ENCODE measurements around the gene TBC1D19. TPM values are rescaled to one million over a fixed set of nuclear protein-coding genes. Genes with fewer than 3 reads are reported as not detected.

Gene TBC1D19
- total RNA-seq, 1 donor from 2014 or later: 5.2 TPM

GRCh38 chr4:26719954-26720552 lies 136.2 kb downstream of the TBC1D19 start:
- ChIA-PET POLR2A (no interaction called here), CTCF (interaction anchor here (0.9 kb wide), 2 partner anchors 260 to 290 kb away, joined by 3 to 4 read pairs; no protein-coding TSS in a partner anchor)
- Mint-ChIP-seq H3K9me3 (no peaks in the 10 kb centered on the region), H3K27ac (no peak overlapping the region), H3K27me3 (no peaks in the 10 kb centered on the region), H3K4me1 (peaks cover 10% of the 10 kb centered on the region), H3K4me3 (no peak overlapping the region), H3K36me3 (ENCODE audit: low read depth) (no peaks in the 10 kb centered on the region)
- DNase-seq: no peak
- TF ChIP-seq, protein P1, sequence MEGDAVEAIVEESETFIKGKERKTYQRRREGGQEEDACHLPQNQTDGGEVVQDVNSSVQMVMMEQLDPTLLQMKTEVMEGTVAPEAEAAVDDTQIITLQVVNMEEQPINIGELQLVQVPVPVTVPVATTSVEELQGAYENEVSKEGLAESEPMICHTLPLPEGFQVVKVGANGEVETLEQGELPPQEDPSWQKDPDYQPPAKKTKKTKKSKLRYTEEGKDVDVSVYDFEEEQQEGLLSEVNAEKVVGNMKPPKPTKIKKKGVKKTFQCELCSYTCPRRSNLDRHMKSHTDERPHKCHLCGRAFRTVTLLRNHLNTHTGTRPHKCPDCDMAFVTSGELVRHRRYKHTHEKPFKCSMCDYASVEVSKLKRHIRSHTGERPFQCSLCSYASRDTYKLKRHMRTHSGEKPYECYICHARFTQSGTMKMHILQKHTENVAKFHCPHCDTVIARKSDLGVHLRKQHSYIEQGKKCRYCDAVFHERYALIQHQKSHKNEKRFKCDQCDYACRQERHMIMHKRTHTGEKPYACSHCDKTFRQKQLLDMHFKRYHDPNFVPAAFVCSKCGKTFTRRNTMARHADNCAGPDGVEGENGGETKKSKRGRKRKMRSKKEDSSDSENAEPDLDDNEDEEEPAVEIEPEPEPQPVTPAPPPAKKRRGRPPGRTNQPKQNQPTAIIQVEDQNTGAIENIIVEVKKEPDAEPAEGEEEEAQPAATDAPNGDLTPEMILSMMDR (IDR thresholded peaks at IDR 0.05): no peak
- intact Hi-C loops (cut with micrococcal nuclease): loop anchor here (1.0 to 2.0 kb wide), 2 partner anchors 261 to 281 kb away; no protein-coding TSS in a partner anchor
- ATAC-seq (ENCODE audit: low read depth): no peak

GRCh38 chr4:26721685-26722084 lies 137.8 kb downstream of the TBC1D19 start:
- H3K9me3 Mint-ChIP-seq: no peaks in the 10 kb centered on the region
- H3K36me3 Mint-ChIP-seq (ENCODE audit: low read depth): peaks cover 7% of the 10 kb centered on the region
- ChIA-PET CTCF (interaction anchor here (0.8 to 1.2 kb wide), 2 partner anchors 11 to 263 kb away, joined by 3 to 4 read pairs; no protein-coding TSS in a partner anchor), POLR2A (no interaction called here)
- intact Hi-C loops (cut with micrococcal nuclease): loop anchor here (2.0 kb wide), 1 partner anchor 279 kb away; no protein-coding TSS in a partner anchor
- no peaks in the 10 kb centered on the region for H3K27me3 Mint-ChIP-seq
- peaks cover 10% of the 10 kb centered on the region for H3K4me1 Mint-ChIP-seq
- no peak overlapping the region for H3K27ac Mint-ChIP-seq
- DNase-seq (no peak), ATAC-seq (ENCODE audit: low read depth) (no peak)
- H3K4me3 Mint-ChIP-seq: no peak overlapping the region
- TF ChIP-seq, protein P1 (IDR thresholded peaks at IDR 0.05): no peak

GRCh38 chr4:26723216-26723615 lies 139.3 kb downstream of the TBC1D19 start:
- H3K4me3 Mint-ChIP-seq: no peak overlapping the region
- peaks cover 10% of the 10 kb centered on the region for H3K4me1 Mint-ChIP-seq
- ATAC-seq (ENCODE audit: low read depth) (peak; percentile 70), DNase-seq (no peak)
- POLR2A ChIA-PET: no interaction called here
- H3K27ac Mint-ChIP-seq: no peak overlapping the region
- CTCF ChIA-PET: no interaction called here
- no peaks in the 10 kb centered on the region for H3K9me3 Mint-ChIP-seq
- no peaks in the 10 kb centered on the region for H3K27me3 Mint-ChIP-seq
- TF ChIP-seq, protein P1 (IDR thresholded peaks at IDR 0.05): no peak
- intact Hi-C loops (cut with micrococcal nuclease): no loop called here
- peaks cover 7% of the 10 kb centered on the region for H3K36me3 Mint-ChIP-seq (ENCODE audit: low read depth)

DNA sequence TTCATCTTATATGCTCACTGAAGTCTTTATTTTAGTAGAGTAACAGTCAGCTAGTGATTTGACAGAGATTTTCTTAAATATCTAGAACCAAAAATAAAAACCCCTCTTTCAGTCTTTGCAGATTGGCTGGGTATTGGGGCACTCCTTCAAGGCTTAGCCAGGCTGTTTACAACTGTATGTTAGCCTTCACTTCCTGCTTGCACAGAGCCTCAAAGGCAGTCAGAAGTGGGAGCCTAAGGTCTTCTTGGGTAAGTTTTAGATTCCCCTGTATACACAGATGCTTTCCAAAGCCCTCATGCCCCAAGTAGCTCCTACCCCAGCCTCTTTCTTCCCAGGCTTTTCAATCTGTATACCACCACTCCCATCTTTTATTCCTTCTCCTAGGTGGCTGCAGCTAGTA lies 140.7 kb downstream of the TBC1D19 start:
- ATAC-seq (ENCODE audit: low read depth): no peak
- ChIA-PET POLR2A (no interaction called here), CTCF (no interaction called here)
- H3K27me3 Mint-ChIP-seq: no peaks in the 10 kb centered on the region
- intact Hi-C loops (cut with micrococcal nuclease): no loop called here
- peaks cover 7% of the 10 kb centered on the region for H3K36me3 Mint-ChIP-seq (ENCODE audit: low read depth)
- TF ChIP-seq, protein P1 (IDR thresholded peaks at IDR 0.05): no peak
- no peak for DNase-seq
- H3K4me1 Mint-ChIP-seq: peaks cover 10% of the 10 kb centered on the region
- H3K27ac Mint-ChIP-seq: no peak overlapping the region
- no peak overlapping the region for H3K4me3 Mint-ChIP-seq
- no peaks in the 10 kb centered on the region for H3K9me3 Mint-ChIP-seq

DNA sequence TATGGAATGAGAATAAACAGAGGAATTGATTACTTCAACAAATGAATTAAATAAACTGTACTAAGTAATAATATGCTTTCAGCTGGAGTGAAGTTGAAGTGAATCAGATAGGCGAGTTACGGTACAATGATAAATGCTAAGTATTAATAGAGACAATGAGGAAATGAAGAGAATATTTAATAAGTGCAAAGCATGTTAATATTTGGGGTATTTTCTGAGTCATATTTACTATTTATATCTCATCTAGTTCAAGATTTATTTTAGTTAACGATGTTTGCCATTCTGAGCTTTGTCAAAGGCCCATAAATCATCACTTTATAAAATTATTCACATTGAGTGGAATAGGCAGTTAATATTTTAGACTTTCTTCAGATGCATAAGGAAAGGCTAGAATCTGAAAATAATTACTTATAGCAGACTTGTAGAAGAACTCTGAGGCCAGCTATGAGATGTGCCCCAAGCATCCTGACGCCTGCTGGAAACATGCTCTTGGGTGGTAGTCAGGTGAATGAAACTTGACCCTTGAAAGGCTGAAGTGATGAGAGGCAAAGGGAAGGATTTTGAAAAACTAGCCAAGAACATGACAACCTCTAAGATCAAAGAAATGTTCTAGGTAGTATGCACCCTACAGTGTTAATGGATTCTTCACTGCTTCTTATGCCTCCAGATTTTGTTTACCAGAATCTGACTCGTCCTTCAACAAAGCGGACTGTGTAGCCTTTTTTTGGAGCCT lies 142.9 kb downstream of the TBC1D19 start:
- Mint-ChIP-seq H3K4me3 (no peak overlapping the region), H3K27ac (no peak overlapping the region), H3K36me3 (ENCODE audit: low read depth) (peaks cover 7% of the 10 kb centered on the region), H3K27me3 (no peaks in the 10 kb centered on the region), H3K9me3 (no peaks in the 10 kb centered on the region), H3K4me1 (peaks cover 10% of the 10 kb centered on the region)
- ATAC-seq (ENCODE audit: low read depth): no peak
- intact Hi-C loops (cut with micrococcal nuclease): no loop called here
- TF ChIP-seq, protein P1 (IDR thresholded peaks at IDR 0.05): no peak
- POLR2A ChIA-PET: no interaction called here
- CTCF ChIA-PET: no interaction called here
- DNase-seq: no peak

Data from activated B cell treated with CpG ODN at 0.5 μM for 24 hours (primary cell).